AG10803 (cell line): Measurements from ENCODE around the gene HUWE1.

ENCODE experiments used
- DNase-seq: peaks from one replicate; pipeline ENCODE4 v3.0.0; 2010; ENCODE audit warnings: low read depth
- H3K4me3 ChIP-seq: 2 replicates; pipeline ENCODE4 v1.5.1; 2011; ENCODE audit warnings: mild to moderate bottlenecking, low read length, control low read depth
- TF ChIP-seq, protein P1 (sequence below): conservative IDR thresholded peaks from 2 replicates; pipeline ENCODE4 v1.5.1; 2011; ENCODE audit warnings: mild to moderate bottlenecking, low read length, control low read depth, inconsistent platforms

HUWE1 gene

DNA sequence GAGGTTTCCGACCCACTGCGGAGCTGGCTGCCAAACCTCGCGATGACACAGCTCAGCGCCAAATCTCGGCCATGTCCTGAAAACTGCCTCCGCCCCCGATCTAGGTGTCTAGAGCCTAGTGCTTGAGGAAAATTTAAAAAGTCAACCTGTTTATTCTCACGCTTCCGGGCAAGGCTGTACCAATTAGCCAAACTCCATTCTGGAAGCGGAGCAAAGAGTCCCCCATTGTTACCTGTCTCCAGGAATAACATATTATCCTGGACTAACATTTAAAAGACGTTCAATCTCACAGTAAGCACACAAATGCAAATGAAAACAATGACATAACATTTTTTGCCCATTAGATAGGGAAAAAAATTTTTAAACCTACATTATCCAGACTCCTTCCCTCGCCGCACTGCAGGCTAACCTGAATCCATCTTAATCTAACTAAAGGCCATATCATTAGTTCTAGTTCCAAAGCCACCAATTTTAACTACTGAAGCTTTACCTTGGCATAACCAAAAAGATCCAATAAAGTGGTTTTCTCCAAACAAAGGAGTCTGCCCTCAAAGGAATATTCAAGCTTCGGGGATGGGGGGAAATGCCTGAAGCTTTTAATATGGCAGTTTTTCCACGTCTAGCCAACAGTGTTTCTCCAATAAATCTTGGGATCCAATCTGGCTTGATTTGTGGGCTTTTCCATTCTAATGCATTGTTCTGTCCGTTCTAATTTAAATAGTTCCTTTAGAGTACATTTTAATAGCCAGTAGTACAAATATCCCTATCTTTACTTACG lies 1.9 kb downstream of the HUWE1 start:
- H3K4me3 ChIP-seq, result peak overlapping the region; percentile 78
- DNase-seq, result no peak
- TF ChIP-seq, protein P1, sequence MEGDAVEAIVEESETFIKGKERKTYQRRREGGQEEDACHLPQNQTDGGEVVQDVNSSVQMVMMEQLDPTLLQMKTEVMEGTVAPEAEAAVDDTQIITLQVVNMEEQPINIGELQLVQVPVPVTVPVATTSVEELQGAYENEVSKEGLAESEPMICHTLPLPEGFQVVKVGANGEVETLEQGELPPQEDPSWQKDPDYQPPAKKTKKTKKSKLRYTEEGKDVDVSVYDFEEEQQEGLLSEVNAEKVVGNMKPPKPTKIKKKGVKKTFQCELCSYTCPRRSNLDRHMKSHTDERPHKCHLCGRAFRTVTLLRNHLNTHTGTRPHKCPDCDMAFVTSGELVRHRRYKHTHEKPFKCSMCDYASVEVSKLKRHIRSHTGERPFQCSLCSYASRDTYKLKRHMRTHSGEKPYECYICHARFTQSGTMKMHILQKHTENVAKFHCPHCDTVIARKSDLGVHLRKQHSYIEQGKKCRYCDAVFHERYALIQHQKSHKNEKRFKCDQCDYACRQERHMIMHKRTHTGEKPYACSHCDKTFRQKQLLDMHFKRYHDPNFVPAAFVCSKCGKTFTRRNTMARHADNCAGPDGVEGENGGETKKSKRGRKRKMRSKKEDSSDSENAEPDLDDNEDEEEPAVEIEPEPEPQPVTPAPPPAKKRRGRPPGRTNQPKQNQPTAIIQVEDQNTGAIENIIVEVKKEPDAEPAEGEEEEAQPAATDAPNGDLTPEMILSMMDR, result no peak

DNA sequence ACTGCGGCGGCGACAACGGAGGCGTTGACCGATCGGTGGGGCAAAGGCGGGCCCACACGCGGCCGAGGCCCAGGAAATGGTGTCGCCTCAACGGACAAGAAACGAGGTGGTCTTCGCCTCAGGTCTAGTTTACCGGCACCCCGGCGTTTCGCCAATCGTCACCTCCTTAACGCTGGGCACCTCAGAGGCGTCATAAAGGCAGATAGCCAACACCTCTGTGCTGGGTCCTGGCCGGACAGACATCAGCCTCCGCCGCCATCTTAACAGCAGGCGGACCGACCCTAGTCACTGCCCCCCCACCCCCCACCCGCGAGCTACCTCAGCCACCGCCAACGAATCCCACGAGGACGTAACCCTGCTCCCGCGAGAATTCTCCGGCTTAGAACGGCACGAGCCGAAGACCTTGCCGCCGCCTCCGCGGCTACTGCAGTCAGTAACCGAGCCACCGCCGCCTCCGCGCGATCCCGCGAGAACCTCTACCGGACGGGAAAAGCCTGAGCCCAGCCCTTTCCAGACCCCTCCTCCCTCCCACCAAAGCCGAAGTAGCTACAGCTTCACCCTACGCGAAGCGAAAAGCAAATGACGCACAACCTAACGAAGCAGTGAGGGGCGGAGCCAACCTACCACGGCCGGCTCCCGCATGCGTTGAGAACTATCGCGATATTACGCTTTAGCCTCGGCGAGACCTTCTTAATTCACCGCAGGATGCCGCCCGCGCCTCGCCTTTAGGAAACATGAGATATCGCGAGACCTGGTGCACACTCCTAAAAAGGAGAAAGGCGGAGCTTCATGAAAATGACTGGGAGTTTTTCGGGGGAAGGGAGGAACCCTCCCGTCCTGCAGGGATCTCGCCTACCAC lies 2.7 kb downstream of the HUWE1 start:
- peak overlapping the region; percentile 78 for H3K4me3 ChIP-seq
- peak; percentile 97 for DNase-seq
- TF ChIP-seq, protein P1, result no peak

DNA sequence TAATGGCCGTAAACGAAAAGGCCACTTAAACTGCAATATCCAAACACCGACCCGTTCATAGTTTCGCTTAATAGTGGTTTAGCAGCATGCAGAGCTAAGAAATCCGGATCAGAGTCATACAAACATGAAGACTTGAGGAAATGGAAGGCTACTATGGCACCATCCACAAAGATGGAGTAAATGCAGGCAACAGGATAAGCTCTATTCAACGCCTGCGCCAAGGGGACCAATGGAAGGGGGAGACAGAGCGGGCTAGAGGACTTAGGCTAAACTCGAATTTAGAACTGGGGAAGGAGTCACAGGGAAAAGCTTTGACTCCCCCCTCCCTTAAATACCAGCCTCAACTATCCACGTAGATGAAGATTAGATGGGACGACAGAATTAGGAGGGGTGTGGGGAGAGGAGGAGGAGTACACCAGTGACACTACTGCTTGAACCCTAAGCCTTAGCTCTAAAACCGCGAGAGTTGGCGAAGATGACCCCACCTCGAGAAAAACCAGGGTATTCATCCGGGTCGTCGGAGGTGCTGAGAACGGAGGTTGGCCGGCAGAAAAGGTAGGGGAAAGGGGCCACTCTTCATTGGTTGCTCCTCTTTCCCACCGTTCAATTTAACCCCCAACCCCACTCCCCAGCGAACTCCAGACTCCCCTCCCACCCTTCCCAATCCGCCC lies 3.5 kb downstream of the HUWE1 start:
- peak; percentile 48 for DNase-seq
- TF ChIP-seq, protein P1, result no peak
- peak overlapping the region; percentile 78 for H3K4me3 ChIP-seq

DNA sequence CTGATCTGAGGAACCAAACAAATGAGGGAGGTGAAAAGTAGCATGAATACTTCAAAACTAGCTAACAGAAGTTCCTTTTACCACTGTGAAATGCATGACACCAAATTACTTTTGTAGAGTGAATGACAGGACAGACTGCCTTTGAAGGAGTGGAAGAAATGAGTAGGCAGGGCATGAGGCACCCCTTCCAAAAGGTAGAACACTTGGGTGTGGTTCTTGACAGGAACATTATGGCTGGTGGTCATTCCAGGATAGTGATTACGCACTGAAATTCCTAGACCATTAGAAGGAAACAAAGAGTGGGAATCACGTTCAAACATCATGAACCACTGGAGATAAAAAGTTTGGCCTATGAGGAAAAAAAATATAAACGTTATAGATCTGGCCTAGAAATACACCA lies 4.9 kb downstream of the HUWE1 start:
- H3K4me3 ChIP-seq, result peak overlapping the region; percentile 78
- no peak for DNase-seq
- TF ChIP-seq, protein P1, result no peak

DNA sequence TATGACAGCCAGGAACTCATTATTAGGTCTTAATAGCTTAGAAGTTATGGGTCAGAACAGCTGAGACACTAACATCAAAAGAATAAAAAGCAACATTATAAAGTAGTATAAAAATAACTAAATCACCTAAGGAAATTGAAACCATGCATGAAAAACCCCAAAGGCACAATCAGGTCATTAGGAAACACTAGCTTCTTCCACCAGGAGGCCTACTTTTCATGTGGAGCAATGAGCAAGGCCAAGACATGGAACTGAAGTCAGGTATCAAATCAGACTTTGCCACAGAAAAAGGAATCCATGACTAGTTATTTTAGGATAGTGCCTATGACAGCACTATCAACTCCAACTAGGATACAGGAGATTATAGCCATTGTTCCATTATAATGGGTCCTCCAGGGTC lies 7.9 kb downstream of the HUWE1 start:
- no peak overlapping the region for H3K4me3 ChIP-seq
- no peak for DNase-seq
- TF ChIP-seq, protein P1, result peak; percentile 18; the same call in 1 of the 2 replicates

DNA sequence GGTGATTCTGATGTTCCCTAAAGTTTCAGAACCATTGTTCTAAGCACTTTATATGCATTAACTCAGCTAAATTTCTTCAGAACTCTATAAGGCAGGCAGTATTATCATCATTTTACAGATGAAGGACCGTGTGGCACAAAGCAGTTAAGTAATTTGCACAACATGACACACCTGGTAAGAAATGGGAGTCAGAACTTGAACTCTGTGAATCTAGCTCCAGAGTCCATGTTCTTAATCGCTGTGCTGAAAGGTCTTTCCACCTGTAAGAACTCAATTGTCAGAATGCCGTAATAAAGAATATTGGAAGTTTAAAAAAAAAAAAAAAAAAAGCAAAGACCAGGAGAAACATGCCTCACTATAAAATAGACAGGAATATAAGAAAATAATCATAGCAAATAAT lies 9.2 kb downstream of the HUWE1 start:
- TF ChIP-seq, protein P1, result no peak
- DNase-seq, result no peak
- H3K4me3 ChIP-seq, result no peak overlapping the region
